GM23248 (cell line): Measurements from ENCODE around the gene USP12.

Source experiments
- EZH2 ChIP-seq: fragments of 200-600 bp; sonication (generic); IDR thresholded peaks from 2 replicates; pipeline ENCODE4 v1.6.1; 2018; ENCODE audit warnings: antibody characterized with exemption, mild to moderate bottlenecking; ENCODE audit not compliant: insufficient read depth, poor library complexity, severe bottlenecking
- EZH2phosphoT487 ChIP-seq: fragments of 200-600 bp; sonication (generic); IDR thresholded peaks from 2 replicates; pipeline ENCODE4 v1.6.1; 2018; ENCODE audit warnings: antibody characterized with exemption, moderate library complexity, mild to moderate bottlenecking, low read depth; ENCODE audit not compliant: insufficient read depth

DNA sequence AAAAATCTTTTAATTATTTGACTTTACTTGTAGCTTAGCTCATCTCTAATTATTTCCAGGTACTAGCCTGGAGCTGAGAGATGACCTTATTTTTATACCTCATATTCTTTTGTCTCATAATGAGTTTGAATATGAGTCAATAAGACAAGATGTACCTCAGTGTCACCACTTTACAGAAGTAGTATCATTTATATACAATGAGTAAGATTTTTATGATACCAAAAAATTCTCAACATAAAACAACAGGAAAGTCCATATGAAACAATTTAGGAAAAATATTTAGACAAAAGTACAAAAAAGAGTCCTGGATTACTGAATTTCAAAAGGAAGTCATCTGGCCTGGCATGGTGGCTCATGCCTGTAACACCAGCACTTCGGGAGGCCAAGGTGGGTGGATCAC, 21.4 kb upstream of the USP12 start:
- TF ChIP-seq EZH2phosphoT487 (no peak), EZH2 (no peak)
